Measurements from ENCODE around the gene TDRD5. TPM values are rescaled to one million over a fixed set of nuclear protein-coding genes. Genes with fewer than 3 reads are reported as not detected.
"Not testable (repeated sequence)": the region's sequence is repeated elsewhere in the genome, so short reads cannot be mapped to it uniquely, and the experiment has no call there.

The TDRD5 gene
- polyA plus RNA-seq, 2 donors: 0.48 to 0.71 TPM

GRCh38 chr1:179694530-179694929 is 102.9 kb downstream of the TDRD5 start:
- H3K27ac ChIP-seq (ENCODE audit: low read depth in 2 of 2, low read length in 1 of 2); H3K36me3 ChIP-seq (ENCODE audit: control insufficient read depth in 2 of 2, insufficient read depth in 2 of 2, low read length in 1 of 2); H3K4me3 ChIP-seq (ENCODE audit: low read depth in 1 of 2, low read length in 2 of 2); H3K27me3 ChIP-seq (ENCODE audit: control insufficient read depth in 1 of 2, insufficient read depth in 2 of 2, low read length in 2 of 2); H3K9me3 ChIP-seq (ENCODE audit: control insufficient read depth in 2 of 2, insufficient read depth in 1 of 2, low read depth in 1 of 2, low read length in 1 of 2); H3K4me1 ChIP-seq (ENCODE audit: control insufficient read depth in 2 of 2, insufficient read depth in 2 of 2, low read length in 1 of 2): not testable (repeated sequence)
- WGBS, 2 donors: 43 to 53% methylated on average over 6 of the region's 6 CpGs

- Histone ChIP-seq H3K4me1 (ENCODE audit: control insufficient read depth in 2 of 2, insufficient read depth in 2 of 2, low read length in 1 of 2) (no peaks in the 10 kb centered on the region), H3K27me3 (ENCODE audit: control insufficient read depth in 1 of 2, insufficient read depth in 2 of 2, low read length in 2 of 2) (no peaks in the 10 kb centered on the region), H3K4me3 (ENCODE audit: low read depth in 1 of 2, low read length in 2 of 2) (no peak overlapping the region), H3K27ac (ENCODE audit: low read depth in 2 of 2, low read length in 1 of 2) (no peak overlapping the region), H3K36me3 (ENCODE audit: control insufficient read depth in 2 of 2, insufficient read depth in 2 of 2, low read length in 1 of 2) (no peaks in the 10 kb centered on the region), H3K9me3 (ENCODE audit: control insufficient read depth in 2 of 2, insufficient read depth in 1 of 2, low read depth in 1 of 2, low read length in 1 of 2) (no peaks in the 10 kb centered on the region)
- 72 to 78% methylated on average over 5 of the region's 5 CpGs for WGBS, 2 donors
These were observed 111.4 kb downstream of the TDRD5 start for GRCh38 chr1:179702946-179703539.

GRCh38 chr1:179706339-179706941 is 114.8 kb downstream of the TDRD5 start:
- H3K36me3 ChIP-seq (ENCODE audit: control insufficient read depth in 2 of 2, insufficient read depth in 2 of 2, low read length in 1 of 2): no peaks in the 10 kb centered on the region
- no peak overlapping the region for H3K27ac ChIP-seq (ENCODE audit: low read depth in 2 of 2, low read length in 1 of 2)
- no peak overlapping the region for H3K4me3 ChIP-seq (ENCODE audit: low read depth in 1 of 2, low read length in 2 of 2)
- H3K9me3 ChIP-seq (ENCODE audit: control insufficient read depth in 2 of 2, insufficient read depth in 1 of 2, low read depth in 1 of 2, low read length in 1 of 2): no peaks in the 10 kb centered on the region
- 0 to 1% methylated on average over 3 of the region's 3 CpGs for WGBS, 2 donors
- H3K4me1 ChIP-seq (ENCODE audit: control insufficient read depth in 2 of 2, insufficient read depth in 2 of 2, low read length in 1 of 2): no peaks in the 10 kb centered on the region
- no peaks in the 10 kb centered on the region for H3K27me3 ChIP-seq (ENCODE audit: control insufficient read depth in 1 of 2, insufficient read depth in 2 of 2, low read length in 2 of 2)

GRCh38 chr1:179707406-179707805 is 115.8 kb downstream of the TDRD5 start:
- 64% methylated on average over 2 of the region's 2 CpGs for WGBS, 2 donors
- no peaks in the 10 kb centered on the region for H3K4me1 ChIP-seq (ENCODE audit: control insufficient read depth in 2 of 2, insufficient read depth in 2 of 2, low read length in 1 of 2)
- no peak overlapping the region for H3K27ac ChIP-seq (ENCODE audit: low read depth in 2 of 2, low read length in 1 of 2)
- H3K9me3 ChIP-seq (ENCODE audit: control insufficient read depth in 2 of 2, insufficient read depth in 1 of 2, low read depth in 1 of 2, low read length in 1 of 2): no peaks in the 10 kb centered on the region
- H3K36me3 ChIP-seq (ENCODE audit: control insufficient read depth in 2 of 2, insufficient read depth in 2 of 2, low read length in 1 of 2): no peaks in the 10 kb centered on the region
- no peak overlapping the region for H3K4me3 ChIP-seq (ENCODE audit: low read depth in 1 of 2, low read length in 2 of 2)
- H3K27me3 ChIP-seq (ENCODE audit: control insufficient read depth in 1 of 2, insufficient read depth in 2 of 2, low read length in 2 of 2): no peaks in the 10 kb centered on the region

- Histone ChIP-seq H3K9me3 (ENCODE audit: control insufficient read depth in 2 of 2, insufficient read depth in 1 of 2, low read depth in 1 of 2, low read length in 1 of 2) (no peaks in the 10 kb centered on the region), H3K36me3 (ENCODE audit: control insufficient read depth in 2 of 2, insufficient read depth in 2 of 2, low read length in 1 of 2) (no peaks in the 10 kb centered on the region), H3K27me3 (ENCODE audit: control insufficient read depth in 1 of 2, insufficient read depth in 2 of 2, low read length in 2 of 2) (no peaks in the 10 kb centered on the region)
These were observed 117.0 kb downstream of the TDRD5 start for GRCh38 chr1:179708434-179709195.

GRCh38 chr1:179709841-179710329 is 118.3 kb downstream of the TDRD5 start:
- H3K4me3 ChIP-seq (ENCODE audit: low read depth in 1 of 2, low read length in 2 of 2): no peak overlapping the region
- H3K9me3 ChIP-seq (ENCODE audit: control insufficient read depth in 2 of 2, insufficient read depth in 1 of 2, low read depth in 1 of 2, low read length in 1 of 2): no peaks in the 10 kb centered on the region
- 28 to 30% methylated on average over 5 of the region's 5 CpGs for WGBS, 2 donors
- H3K27me3 ChIP-seq (ENCODE audit: control insufficient read depth in 1 of 2, insufficient read depth in 2 of 2, low read length in 2 of 2): no peaks in the 10 kb centered on the region
- no peak overlapping the region for H3K27ac ChIP-seq (ENCODE audit: low read depth in 2 of 2, low read length in 1 of 2)
- H3K4me1 ChIP-seq (ENCODE audit: control insufficient read depth in 2 of 2, insufficient read depth in 2 of 2, low read length in 1 of 2): no peaks in the 10 kb centered on the region
- H3K36me3 ChIP-seq (ENCODE audit: control insufficient read depth in 2 of 2, insufficient read depth in 2 of 2, low read length in 1 of 2): no peaks in the 10 kb centered on the region

More at GRCh38 chr1:179708434-179709195, 117.0 kb downstream of the TDRD5 start:
- 73 to 77% methylated on average over 6 of the region's 6 CpGs for WGBS, 2 donors
- Histone ChIP-seq H3K4me3 (ENCODE audit: low read depth in 1 of 2, low read length in 2 of 2) (no peak overlapping the region), H3K4me1 (ENCODE audit: control insufficient read depth in 2 of 2, insufficient read depth in 2 of 2, low read length in 1 of 2) (no peaks in the 10 kb centered on the region), H3K27ac (ENCODE audit: low read depth in 2 of 2, low read length in 1 of 2) (no peak overlapping the region)

- no peaks in the 10 kb centered on the region for H3K4me1 ChIP-seq (ENCODE audit: control insufficient read depth in 2 of 2, insufficient read depth in 2 of 2, low read length in 1 of 2)
- no peak overlapping the region for H3K4me3 ChIP-seq (ENCODE audit: low read depth in 1 of 2, low read length in 2 of 2)
- H3K36me3 ChIP-seq (ENCODE audit: control insufficient read depth in 2 of 2, insufficient read depth in 2 of 2, low read length in 1 of 2): no peaks in the 10 kb centered on the region
- 90 to 96% methylated on average over 1 of the region's 1 CpG for WGBS, 2 donors
- no peaks in the 10 kb centered on the region for H3K27me3 ChIP-seq (ENCODE audit: control insufficient read depth in 1 of 2, insufficient read depth in 2 of 2, low read length in 2 of 2)
- H3K27ac ChIP-seq (ENCODE audit: low read depth in 2 of 2, low read length in 1 of 2): no peak overlapping the region
- peaks cover 0 to 5% of the 10 kb centered on the region in 2 donors for H3K9me3 ChIP-seq (ENCODE audit: control insufficient read depth in 2 of 2, insufficient read depth in 1 of 2, low read depth in 1 of 2, low read length in 1 of 2)
These were observed 122.5 kb downstream of the TDRD5 start for GRCh38 chr1:179714159-179714558.

GRCh38 chr1:179714623-179715022 is 123.0 kb downstream of the TDRD5 start:
- no peaks in the 10 kb centered on the region for H3K27me3 ChIP-seq (ENCODE audit: control insufficient read depth in 1 of 2, insufficient read depth in 2 of 2, low read length in 2 of 2)
- no peaks in the 10 kb centered on the region for H3K4me1 ChIP-seq (ENCODE audit: control insufficient read depth in 2 of 2, insufficient read depth in 2 of 2, low read length in 1 of 2)
- H3K27ac ChIP-seq (ENCODE audit: low read depth in 2 of 2, low read length in 1 of 2): no peak overlapping the region
- H3K36me3 ChIP-seq (ENCODE audit: control insufficient read depth in 2 of 2, insufficient read depth in 2 of 2, low read length in 1 of 2): no peaks in the 10 kb centered on the region
- peaks cover 0 to 5% of the 10 kb centered on the region in 2 donors for H3K9me3 ChIP-seq (ENCODE audit: control insufficient read depth in 2 of 2, insufficient read depth in 1 of 2, low read depth in 1 of 2, low read length in 1 of 2)
- H3K4me3 ChIP-seq (ENCODE audit: low read depth in 1 of 2, low read length in 2 of 2): no peak overlapping the region

- Histone ChIP-seq H3K36me3 (ENCODE audit: control insufficient read depth in 2 of 2, insufficient read depth in 2 of 2, low read length in 1 of 2) (no peaks in the 10 kb centered on the region), H3K4me1 (ENCODE audit: control insufficient read depth in 2 of 2, insufficient read depth in 2 of 2, low read length in 1 of 2) (no peaks in the 10 kb centered on the region), H3K27me3 (ENCODE audit: control insufficient read depth in 1 of 2, insufficient read depth in 2 of 2, low read length in 2 of 2) (no peaks in the 10 kb centered on the region), H3K27ac (ENCODE audit: low read depth in 2 of 2, low read length in 1 of 2) (no peak overlapping the region), H3K4me3 (ENCODE audit: low read depth in 1 of 2, low read length in 2 of 2) (no peak overlapping the region), H3K9me3 (ENCODE audit: control insufficient read depth in 2 of 2, insufficient read depth in 1 of 2, low read depth in 1 of 2, low read length in 1 of 2) (peaks cover 0 to 5% of the 10 kb centered on the region in 2 donors)
These were observed 127.6 kb downstream of the TDRD5 start for GRCh38 chr1:179719272-179719671.

Data from esophagus (tissue), 2 donors.